NT2/D1 (cell line): ENCODE data around the gene CA12.

ENCODE experiments used
- YY1 ChIP-seq: IDR thresholded peaks from 2 replicates; pipeline ENCODE4 v1.6.1; 2011; ENCODE audit not compliant: insufficient read length, insufficient read depth
- ZNF274 ChIP-seq: IDR thresholded peaks from 2 replicates; pipeline ENCODE4 v1.6.1; 2011; ENCODE audit warnings: mild to moderate bottlenecking, low read depth, low read length

GRCh38 chr15:63348392-63348791 is 33.3 kb downstream of the CA12 start:
- TF ChIP-seq YY1 = no peak
- TF ChIP-seq ZNF274 = no peak
